Choroid plexus epithelial cell (primary cell): Measurements from ENCODE around the gene GAL3ST1.
"Not testable (repeated sequence)": the region's sequence is repeated elsewhere in the genome, so short reads cannot be mapped to it uniquely, and the experiment has no call there.

Experiments used
- DNase-seq: peaks from one replicate; pipeline ENCODE4 v3.0.0-alpha.2; 2010; ENCODE audit warnings: low read depth
- H3K4me3 ChIP-seq: 2 replicates; pipeline ENCODE4 v1.5.1; 2011; ENCODE audit warnings: low read depth, mild to moderate bottlenecking, control low read depth, low read length, moderate library complexity
- TF ChIP-seq, protein P1 (sequence below): conservative IDR thresholded peaks from 2 replicates; pipeline ENCODE4 v1.5.1; 2011; ENCODE audit warnings: low read depth, mild to moderate bottlenecking, control low read depth, inconsistent platforms, low read length, moderate library complexity

The GAL3ST1 gene

DNA sequence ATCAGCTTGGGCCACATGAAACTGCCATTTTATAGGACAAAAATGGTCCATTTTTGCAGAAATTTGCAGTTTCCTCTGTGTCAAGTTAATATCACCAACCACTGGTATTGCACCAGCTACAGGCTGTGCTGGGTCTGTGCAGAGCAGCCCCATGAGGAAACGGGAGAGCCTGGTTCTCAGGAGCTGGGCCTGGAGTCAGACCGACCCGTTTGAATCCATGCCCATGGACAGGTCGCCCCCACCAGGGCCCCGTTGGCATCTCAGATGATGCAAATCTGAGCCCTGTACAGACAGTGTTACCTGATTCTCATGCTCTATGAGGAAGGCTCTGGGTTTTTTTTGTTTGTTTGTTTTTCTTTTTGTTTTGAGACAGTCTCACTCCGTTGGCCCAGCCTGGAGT is 18.1 kb downstream of the GAL3ST1 start:
- no peak for DNase-seq
- H3K4me3 ChIP-seq = no peak overlapping the region
- TF ChIP-seq, protein P1, sequence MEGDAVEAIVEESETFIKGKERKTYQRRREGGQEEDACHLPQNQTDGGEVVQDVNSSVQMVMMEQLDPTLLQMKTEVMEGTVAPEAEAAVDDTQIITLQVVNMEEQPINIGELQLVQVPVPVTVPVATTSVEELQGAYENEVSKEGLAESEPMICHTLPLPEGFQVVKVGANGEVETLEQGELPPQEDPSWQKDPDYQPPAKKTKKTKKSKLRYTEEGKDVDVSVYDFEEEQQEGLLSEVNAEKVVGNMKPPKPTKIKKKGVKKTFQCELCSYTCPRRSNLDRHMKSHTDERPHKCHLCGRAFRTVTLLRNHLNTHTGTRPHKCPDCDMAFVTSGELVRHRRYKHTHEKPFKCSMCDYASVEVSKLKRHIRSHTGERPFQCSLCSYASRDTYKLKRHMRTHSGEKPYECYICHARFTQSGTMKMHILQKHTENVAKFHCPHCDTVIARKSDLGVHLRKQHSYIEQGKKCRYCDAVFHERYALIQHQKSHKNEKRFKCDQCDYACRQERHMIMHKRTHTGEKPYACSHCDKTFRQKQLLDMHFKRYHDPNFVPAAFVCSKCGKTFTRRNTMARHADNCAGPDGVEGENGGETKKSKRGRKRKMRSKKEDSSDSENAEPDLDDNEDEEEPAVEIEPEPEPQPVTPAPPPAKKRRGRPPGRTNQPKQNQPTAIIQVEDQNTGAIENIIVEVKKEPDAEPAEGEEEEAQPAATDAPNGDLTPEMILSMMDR = peak; percentile 16

DNA sequence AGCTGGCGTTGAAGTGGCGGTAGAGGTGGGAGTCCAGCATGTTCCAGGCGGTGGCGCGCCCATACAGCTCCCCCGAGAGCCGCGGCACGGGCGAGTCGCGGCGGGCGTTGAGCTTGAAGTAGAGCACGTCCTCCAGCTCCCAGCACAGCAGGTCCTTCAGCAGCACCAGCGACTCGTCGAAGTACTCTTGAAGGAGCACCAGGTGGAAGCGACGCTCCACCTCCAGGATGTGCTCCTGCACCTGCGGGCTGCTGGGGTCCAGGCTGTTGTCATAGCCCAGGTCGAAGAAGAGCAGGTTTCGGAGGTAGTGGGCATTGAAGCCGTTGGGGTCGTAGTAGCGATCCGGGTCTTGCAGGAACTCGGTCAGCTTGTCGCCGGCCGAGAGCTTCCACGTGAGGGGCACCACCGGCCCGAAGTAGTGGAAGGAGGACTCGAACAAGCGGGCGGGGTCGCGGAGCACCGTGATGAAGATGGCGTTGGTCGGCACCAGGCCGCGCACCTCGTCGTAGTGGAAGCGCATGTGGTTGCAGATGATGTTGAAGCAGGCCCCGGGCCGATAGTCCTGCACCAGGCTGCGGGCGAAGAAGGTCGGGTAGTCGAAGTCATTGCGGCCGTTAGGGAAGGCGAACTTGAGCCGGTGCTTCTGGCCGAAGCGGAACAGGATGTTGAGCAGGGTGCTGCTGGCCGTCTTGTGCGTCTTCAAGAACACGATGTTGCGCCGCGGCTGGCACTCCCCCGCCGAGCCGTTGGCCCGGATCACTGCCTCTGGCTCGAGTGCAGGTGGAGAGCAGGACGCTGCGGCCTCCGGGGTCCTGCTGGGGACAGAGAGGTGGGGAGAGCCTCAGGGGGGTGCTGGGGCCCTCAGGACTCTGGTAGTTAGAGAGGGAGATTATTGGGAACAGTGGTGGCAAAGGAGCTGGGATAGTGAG is 18.9 kb downstream of the GAL3ST1 start:
- DNase-seq = no peak
- TF ChIP-seq, protein P1 = no peak
- no peak overlapping the region for H3K4me3 ChIP-seq

DNA sequence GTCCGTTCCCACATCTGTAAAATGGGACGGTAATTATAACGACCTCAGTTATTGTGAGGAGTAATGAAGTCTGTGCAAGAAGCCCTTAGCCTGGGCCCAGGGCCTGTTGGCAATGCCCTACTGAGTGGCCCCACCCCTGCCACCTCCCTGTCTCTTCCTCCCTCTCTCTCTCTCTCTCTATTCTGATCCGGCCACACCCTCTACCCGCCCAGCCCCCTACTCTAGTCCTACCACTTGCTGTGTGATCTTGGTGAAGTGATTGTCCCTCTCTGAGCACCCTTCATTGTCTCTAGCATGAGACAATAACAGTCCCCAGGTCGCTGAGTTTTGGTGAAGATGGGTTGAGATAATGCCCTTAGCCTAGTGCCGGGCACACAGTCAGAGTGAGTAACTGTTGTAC is 20.5 kb downstream of the GAL3ST1 start:
- TF ChIP-seq, protein P1 = no peak
- H3K4me3 ChIP-seq = no peak overlapping the region
- DNase-seq = no peak

DNA sequence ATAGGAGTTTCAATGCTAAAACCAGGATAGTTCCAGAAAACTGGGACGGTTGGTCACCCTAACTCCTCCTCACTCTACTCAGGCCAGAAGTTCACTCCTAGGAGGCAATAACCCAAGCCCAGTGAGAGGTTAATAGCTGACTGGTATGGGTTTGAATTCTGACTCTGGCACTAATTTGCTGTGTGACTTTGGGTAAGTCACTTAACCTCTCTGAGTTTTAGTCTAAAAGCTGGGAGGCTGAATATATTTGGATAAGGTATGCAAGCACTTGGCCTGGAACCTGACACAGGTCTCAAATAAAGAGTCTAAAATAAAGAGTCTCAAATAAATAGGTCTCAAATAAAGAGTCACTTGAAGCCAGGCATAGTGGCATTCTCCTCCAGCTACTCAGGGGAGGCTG is 21.7 kb downstream of the GAL3ST1 start:
- H3K4me3 ChIP-seq = no peak overlapping the region
- no peak for DNase-seq
- TF ChIP-seq, protein P1 = no peak

DNA sequence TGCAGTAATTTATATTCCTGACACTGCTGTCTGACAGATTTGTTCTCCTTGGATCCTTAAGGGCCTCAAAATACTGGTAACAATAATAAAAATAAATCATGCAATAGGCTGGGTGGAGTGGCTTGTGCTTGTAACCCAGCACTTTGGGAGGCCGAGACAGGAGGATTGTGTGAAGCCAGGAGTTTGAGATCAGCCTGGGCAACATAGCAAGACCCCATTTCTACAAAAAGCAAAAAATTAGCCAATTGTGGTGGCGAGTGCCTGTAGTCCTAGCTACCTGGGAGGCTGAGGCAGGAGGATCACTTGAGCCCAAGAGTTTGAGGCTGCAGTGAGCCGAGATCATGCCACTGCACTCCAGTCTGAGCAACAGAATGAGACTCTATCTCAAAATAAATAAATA is 22.7 kb downstream of the GAL3ST1 start:
- not testable (repeated sequence) for H3K4me3 ChIP-seq, DNase-seq

DNA sequence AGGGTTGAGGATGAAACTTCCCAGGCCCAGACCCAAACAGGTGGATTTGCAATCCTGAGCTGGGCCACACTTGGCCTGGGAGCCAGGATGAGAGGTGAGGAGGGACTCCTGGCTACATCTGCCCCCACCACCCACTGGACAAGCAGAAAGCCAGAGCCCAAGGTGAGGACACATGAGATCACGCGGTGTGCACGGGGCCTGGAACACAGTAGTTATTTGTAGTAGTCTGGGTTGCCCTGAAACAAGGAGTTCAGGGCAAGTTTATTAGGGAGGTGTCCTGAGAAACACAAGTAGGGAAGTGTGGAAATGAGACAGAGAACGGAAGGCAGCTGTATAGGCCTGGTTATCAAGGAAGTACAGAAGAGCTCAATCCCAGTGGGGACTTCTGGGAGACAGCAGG is 27.3 kb downstream of the GAL3ST1 start:
- TF ChIP-seq, protein P1 = no peak
- DNase-seq = no peak
- H3K4me3 ChIP-seq = no peak overlapping the region

DNA sequence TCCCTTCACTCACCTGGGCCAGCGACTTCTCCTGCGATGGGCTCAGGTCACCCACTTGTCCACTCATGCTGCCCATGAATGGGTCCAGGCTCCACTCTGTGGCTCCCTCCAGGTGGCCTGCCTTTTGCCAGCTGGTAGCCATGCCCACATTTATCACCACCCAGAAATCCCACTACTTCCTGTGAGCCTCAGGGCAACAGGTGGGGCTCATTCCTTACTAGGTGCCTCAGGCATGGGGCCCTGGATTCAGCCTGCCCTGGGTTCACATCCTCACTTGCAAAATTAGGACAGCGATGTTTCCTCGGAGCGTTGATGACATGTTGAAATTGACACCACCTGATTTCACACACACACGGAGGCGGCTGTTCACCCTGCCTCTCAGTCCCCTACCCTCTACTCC is 27.8 kb downstream of the GAL3ST1 start, which contains the start of gene SEC14L6:
TSS of gene SEC14L6 (minus strand) at position 126 of the 400 bp plus-strand sequence. CDS start at position 67, 59 bp downstream.
- DNase-seq = no peak
- TF ChIP-seq, protein P1 = no peak
- H3K4me3 ChIP-seq = no peak within 1 kb of the TSS
